Astrocyte of the cerebellum (primary cell): Measurements from ENCODE around the gene TRMT61B.

Experiments
- DNase-seq: peaks from one replicate; pipeline ENCODE4 v3.0.0-alpha.2; 2011; ENCODE audit warnings: low read depth
- H3K4me3 ChIP-seq: 2 replicates; pipeline ENCODE4 v1.5.1; 2011; ENCODE audit warnings: mild to moderate bottlenecking, low read depth, low read length, moderate library complexity
- in situ Hi-C: cut with HindIII; loops from 2 replicates; pipeline ENCODE4 v1.10.0; 2017; ENCODE audit warnings: low sequenced_read_pairs
- TF ChIP-seq, protein P1 (sequence below): IDR thresholded peaks from 2 replicates; pipeline ENCODE4 v1.5.1; 2012; ENCODE audit warnings: low read length, low read depth, moderate library complexity, mild to moderate bottlenecking; ENCODE audit errors: missing control alignments

Gene TRMT61B

DNA sequence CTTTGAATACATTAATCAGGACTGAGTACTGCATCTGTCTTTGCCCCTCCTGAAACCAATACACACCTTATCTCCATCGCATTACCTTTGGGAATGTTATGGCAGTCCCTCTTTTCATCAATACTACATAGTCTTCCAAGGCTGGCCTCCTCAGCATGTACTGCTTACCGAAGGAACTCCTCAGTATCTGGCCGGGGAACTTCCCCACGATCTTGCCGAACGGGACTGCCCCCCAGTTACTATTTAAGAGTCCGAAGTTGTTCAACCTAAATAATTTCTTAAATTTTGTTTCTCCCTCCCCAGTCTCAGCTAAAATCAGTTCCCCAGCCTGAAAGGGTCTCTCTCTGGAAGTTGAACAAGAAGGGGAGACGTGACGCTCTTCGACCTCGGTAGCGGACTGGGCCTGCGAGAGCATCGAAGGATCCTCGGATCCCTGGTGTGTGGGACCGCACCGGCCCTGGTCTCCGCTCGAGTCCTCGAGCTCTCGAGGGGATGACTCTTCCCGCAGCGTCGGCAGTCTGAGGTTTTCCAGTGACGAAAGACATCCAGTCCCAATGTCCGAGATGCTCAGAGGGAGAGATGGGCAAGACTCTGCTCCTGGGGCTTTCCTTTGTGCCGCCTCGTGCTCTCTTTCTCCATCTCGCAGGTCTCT is 489 bp downstream of the TRMT61B start:
- no peak for DNase-seq
- in situ Hi-C loops = no loop called here

DNA sequence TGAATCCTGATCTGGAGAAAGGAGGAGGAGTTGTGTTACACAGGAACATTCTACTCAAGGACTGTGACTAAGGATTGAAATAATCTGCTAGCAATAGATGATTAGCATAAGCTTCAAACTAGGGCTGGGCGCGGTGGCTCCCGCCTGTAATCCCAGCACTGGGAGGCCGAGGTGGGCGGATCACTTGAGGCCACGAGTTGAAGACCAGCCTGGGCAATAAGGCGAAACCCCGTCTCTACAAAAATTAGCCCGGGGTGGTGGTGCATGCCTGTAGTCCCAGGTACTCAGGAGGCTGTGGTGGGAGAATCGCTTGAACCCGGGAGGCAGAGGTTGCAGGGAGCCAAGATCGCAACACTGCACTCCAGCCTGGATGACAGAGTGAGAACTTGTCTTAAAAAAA is 1.5 kb downstream of the TRMT61B start:
- TF ChIP-seq, protein P1, sequence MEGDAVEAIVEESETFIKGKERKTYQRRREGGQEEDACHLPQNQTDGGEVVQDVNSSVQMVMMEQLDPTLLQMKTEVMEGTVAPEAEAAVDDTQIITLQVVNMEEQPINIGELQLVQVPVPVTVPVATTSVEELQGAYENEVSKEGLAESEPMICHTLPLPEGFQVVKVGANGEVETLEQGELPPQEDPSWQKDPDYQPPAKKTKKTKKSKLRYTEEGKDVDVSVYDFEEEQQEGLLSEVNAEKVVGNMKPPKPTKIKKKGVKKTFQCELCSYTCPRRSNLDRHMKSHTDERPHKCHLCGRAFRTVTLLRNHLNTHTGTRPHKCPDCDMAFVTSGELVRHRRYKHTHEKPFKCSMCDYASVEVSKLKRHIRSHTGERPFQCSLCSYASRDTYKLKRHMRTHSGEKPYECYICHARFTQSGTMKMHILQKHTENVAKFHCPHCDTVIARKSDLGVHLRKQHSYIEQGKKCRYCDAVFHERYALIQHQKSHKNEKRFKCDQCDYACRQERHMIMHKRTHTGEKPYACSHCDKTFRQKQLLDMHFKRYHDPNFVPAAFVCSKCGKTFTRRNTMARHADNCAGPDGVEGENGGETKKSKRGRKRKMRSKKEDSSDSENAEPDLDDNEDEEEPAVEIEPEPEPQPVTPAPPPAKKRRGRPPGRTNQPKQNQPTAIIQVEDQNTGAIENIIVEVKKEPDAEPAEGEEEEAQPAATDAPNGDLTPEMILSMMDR = no peak
- peak overlapping the region; percentile 71 for H3K4me3 ChIP-seq
- in situ Hi-C loops = no loop called here
- no peak for DNase-seq

More for the DNA sequence above, 489 bp downstream of the TRMT61B start:
- peak overlapping the region; percentile 71 for H3K4me3 ChIP-seq
- TF ChIP-seq, protein P1 = no peak

DNA sequence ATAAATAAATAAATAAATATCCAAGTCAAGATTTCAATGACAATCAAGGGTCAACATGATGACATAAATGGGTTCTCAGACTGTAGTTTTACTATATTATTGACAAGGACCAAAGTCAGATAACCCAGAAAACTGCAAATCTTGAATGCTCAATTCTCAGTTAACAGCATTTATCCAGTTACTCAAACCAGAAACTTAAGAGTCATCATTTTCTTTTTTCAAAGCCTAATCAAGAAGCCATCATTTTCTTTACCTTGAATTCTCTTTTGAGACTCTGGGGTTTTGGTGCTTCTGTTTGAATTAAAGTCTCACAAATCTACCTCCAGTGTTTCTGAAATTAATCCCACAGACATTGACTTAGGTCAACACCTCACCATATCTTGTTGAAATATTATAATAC is 14.1 kb downstream of the TRMT61B start:
- DNase-seq = no peak
- H3K4me3 ChIP-seq = no peak overlapping the region
- TF ChIP-seq, protein P1 = no peak
- in situ Hi-C loops = no loop called here

DNA sequence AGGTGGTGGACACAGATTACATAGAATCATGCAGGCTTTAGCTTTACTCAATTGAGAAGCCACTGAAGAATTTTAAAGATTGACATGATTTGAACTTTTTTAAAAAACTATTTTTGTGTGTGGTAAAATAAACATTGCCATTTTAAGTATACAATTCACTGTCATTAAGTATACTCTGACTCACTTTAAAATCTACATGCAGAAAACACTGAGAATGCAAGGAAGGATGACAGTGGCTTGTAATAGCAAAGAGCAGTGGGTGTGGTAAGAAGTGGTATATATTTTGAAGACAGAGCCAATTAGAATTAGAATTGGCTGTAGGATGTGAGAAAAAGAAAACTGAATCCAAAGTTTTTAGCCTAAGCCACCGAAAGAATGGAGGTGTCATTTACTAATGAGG is 14.9 kb downstream of the TRMT61B start:
- TF ChIP-seq, protein P1 = no peak
- in situ Hi-C loops = no loop called here
- no peak overlapping the region for H3K4me3 ChIP-seq
- no peak for DNase-seq

DNA sequence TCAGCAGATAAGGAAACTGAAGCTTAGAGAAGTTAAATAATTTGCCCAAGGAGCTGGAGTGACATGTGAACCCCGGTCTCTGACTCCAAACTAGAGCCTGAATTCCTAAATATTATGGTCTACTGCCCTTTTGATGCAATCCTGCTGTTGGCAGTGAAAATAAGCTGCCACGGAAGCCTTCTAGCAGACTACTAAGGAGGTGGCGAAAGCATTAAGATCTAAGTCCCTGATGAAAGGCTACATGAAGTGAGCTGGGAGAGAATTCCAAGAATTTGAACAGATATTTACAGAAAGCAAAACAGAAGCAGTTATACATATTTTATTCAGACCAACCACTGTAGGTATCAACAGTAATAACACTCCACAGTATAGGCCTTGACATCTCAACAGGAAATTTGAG is 28.1 kb downstream of the TRMT61B start:
- TF ChIP-seq, protein P1 = no peak
- in situ Hi-C loops = no loop called here
- no peak for DNase-seq
- no peak overlapping the region for H3K4me3 ChIP-seq

DNA sequence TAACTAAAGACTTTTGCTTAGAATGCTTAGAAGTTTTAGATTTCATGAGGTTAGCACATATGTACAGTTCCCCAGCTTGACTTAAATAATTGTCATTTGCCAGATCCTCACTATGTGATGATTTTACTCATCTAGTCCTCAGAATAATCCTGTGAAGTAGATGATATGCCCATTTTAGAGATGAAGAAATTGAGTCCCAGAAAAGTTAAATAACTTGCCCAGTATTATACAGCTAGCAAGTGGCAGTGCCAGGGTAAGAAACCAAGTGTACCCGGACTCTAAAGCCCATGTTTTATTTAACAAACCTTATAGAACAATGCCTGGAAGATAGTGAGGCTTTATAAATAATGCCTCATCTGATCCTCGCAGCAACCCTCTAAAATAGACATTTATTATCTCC is 31.1 kb downstream of the TRMT61B start:
- no peak overlapping the region for H3K4me3 ChIP-seq
- TF ChIP-seq, protein P1 = no peak
- no peak for DNase-seq
- in situ Hi-C loops = no loop called here

DNA sequence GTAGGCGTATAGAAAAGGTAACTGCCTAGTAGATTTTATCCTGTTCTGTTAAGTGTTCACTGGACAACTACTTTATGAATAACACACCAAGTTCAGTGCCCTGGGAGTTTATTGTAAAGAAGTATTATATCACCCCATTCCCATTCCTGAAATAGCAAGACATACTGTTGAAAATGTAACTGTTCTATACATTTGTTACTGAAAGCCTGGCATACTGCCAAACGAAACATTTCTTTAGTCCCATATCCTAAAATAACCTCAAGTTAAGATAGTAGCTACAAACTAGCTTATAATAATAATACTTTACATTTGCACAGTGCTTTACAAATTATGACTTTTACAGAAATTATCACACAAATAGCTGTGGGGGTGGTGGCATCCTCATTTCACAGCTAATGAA is 34.3 kb downstream of the TRMT61B start:
- in situ Hi-C loops = no loop called here
- no peak overlapping the region for H3K4me3 ChIP-seq
- DNase-seq = no peak
- TF ChIP-seq, protein P1 = no peak
